GM18951 (cell line): ENCODE results near the gene MYH14.
A peak's percentile ranks its signal among the peaks of the same experiment; 100 is the strongest.
"Not testable (repeated sequence)": the region's sequence is repeated elsewhere in the genome, so short reads cannot be mapped to it uniquely, and the experiment has no call there.

Experiments used
- POLR2A ChIP-seq: IDR thresholded peaks from 4 replicates; pipeline ENCODE4 v1.6.1; 2011; ENCODE audit warnings: mild to moderate bottlenecking; ENCODE audit not compliant: insufficient read length, insufficient read depth; ENCODE audit errors: extremely low read depth
- in situ Hi-C: fragments of 300-500 bp; cut with MboI; formaldehyde crosslinking; loops from one replicate; pipeline ENCODE4 v1.12.0; 2022; ENCODE audit warnings: low sequenced_read_pairs, mixed read lengths, inconsistent platforms; ENCODE audit not compliant: unreplicated experiment

Gene MYH14

GRCh38 chr19:50330365-50331078 lies 127.1 kb downstream of the MYH14 start:
- TF ChIP-seq POLR2A, result no peak
- in situ Hi-C loops, result no loop called here

DNA sequence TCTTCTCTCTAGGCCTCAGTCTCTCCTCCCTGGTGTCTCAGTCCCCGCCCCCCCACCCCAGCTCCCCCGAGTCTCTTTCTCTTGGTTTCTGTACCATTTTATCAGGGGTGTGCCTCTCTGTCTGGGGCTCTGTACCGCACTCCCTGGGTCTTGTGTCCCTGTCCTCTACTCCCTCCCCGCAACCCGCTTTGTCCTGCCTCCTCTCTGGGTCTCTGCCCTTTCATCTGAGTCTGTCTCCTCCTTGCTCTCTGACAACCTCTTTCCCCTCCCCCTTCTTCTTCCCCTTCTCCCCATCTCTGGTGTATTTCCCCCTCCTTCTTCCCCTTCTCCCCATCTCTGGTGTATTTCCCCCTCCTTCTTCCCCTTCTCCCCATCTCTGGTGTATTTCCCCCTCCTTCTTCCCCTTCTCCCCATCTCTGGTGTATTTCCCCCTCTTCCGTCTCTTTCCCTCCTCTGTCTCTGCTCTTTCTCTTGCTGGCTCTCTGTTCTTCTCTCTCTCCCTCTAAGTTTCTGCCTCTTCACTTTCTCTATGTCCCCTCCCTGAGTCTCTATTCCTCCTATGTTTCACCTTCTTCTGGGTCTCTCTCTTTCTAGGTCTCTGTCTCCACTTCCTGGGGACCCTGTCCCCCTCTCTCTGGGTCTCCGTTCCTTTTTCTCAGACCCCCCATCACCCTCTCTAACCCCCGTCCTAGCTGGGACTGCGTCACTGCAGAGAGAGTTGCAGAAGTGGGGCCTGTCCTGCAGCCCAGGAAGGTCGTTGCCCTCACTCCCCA lies 128.0 kb downstream of the MYH14 start:
- TF ChIP-seq POLR2A, result no peak

GRCh38 chr19:50331994-50332243 lies 128.5 kb downstream of the MYH14 start:
- in situ Hi-C loops, result no loop called here
- TF ChIP-seq POLR2A, result no peak

More for the DNA sequence above, 128.0 kb downstream of the MYH14 start:
- in situ Hi-C loops, result no loop called here

DNA sequence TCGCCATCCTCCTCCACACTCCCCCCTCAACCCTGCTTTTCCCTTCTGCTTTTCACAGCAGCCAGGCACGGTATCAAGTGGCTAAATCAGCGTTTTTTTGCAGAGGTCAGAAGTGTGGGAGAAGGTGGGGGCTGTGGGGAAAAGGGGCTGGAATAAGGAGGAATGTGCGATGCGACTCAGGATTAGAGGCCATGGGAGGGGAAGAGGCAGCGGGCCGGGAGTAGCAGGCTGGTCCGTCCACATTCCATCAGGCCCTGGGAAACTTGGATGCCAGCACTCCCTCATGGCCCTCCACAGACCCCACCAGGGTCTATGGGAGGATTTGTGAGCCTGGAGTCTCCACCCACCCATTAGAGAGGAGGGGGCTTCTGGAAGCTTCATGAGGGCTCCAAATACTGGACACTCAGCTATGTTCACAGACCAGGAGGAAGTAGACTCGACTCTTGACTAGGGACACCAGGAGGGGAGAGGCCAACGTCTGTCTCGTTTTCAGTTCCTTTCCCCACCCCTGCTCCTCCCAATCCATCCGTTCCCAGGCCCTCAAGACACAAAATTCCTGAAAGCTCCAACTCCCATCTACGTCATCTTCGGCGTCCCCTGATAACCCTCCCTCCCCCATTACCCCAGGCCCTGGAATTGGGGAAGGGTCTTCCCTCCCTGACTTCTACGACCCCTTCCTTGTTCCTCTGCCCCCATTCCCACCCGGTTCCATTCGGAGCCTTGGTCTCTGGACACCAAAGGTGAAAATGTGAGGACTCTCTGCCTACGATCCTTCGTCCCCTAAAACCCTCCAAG lies 129.0 kb downstream of the MYH14 start:
- in situ Hi-C loops, result no loop called here

DNA sequence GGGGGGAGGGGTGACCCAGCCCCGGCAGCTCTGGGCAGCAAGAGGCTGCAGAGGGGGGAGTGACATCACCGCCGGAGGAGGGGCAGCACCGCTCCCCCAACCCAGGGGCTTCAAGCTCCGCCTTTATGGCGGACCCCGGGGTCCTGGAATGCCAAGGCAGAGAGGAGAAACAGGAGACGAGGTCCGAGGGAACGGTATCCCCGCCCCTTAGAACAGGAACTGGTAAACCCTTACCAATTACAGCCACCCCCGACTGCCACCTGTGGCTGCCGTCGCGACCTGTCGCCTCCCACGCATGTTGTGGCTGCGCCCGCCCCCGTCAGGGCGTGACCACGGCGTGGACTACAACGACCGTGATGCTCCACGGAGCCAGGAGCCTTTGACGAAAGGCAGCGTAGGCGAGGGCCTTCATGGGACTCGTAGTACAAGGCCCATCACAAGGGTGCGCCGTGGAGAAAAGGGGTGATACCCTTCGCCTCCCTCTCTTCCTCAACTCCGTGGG lies 129.9 kb downstream of the MYH14 start:
- in situ Hi-C loops, result no loop called here
- TF ChIP-seq POLR2A, result no peak

More for the DNA sequence above, 129.0 kb downstream of the MYH14 start:
- no peak for TF ChIP-seq POLR2A

GRCh38 chr19:50333737-50334617 lies 130.6 kb downstream of the MYH14 start:
- peak; percentile 51 for TF ChIP-seq POLR2A
- in situ Hi-C loops, result no loop called here

- in situ Hi-C loops, result no loop called here
- TF ChIP-seq POLR2A, result no peak
Observed at GRCh38 chr19:50334741-50335421, 131.5 kb downstream of the MYH14 start.

- in situ Hi-C loops, result not testable (repeated sequence)
Observed at GRCh38 chr19:50337031-50337430, 133.6 kb downstream of the MYH14 start.

GRCh38 chr19:50340331-50340730 lies 136.9 kb downstream of the MYH14 start:
- TF ChIP-seq POLR2A, result no peak
- in situ Hi-C loops, result no loop called here

- TF ChIP-seq POLR2A, result peak; percentile 15
- in situ Hi-C loops, result no loop called here
Observed at GRCh38 chr19:50341091-50341564, 137.7 kb downstream of the MYH14 start.

- in situ Hi-C loops, result no loop called here
- peak; percentile 54 for TF ChIP-seq POLR2A
Observed at GRCh38 chr19:50344661-50345318, 141.4 kb downstream of the MYH14 start.

- in situ Hi-C loops, result not testable (repeated sequence)
Observed at GRCh38 chr19:50347089-50347581, 143.7 kb downstream of the MYH14 start.
